Stimulated activated CD8-positive, alpha-beta memory T cell treated with anti-CD3 and anti-CD28 coated beads, Interleukin-7, amount 100 ng/mL, for 48 hours (primary cell): ENCODE results near the gene METTL8.
A peak's percentile ranks its signal among the peaks of the same experiment; 100 is the strongest.

Experiments used
- DNase-seq, 2 donors: peaks; one replicate each; pipeline ENCODE4 v3.0.0-alpha.2; 2020; ENCODE audit warnings: low read depth in 1 of 2; ENCODE audit errors: extremely low read depth in 1 of 2

Gene METTL8

GRCh38 chr2:171347591-171348032 lies 86.2 kb downstream of the METTL8 start:
- DNase-seq, result no peak

GRCh38 chr2:171346723-171347557 lies 86.8 kb downstream of the METTL8 start:
- DNase-seq, result no peak

- no peak for DNase-seq
Observed at GRCh38 chr2:171345971-171346722, 87.6 kb downstream of the METTL8 start.

GRCh38 chr2:171344182-171344581 lies 89.6 kb downstream of the METTL8 start:
- no peak for DNase-seq

- no peak for DNase-seq
Observed at GRCh38 chr2:171342067-171342413, 91.8 kb downstream of the METTL8 start.

GRCh38 chr2:171341394-171342066 lies 92.3 kb downstream of the METTL8 start:
- no peak for DNase-seq

- DNase-seq, result no peak
Observed at GRCh38 chr2:171334946-171335345, 98.8 kb downstream of the METTL8 start.

- no peak for DNase-seq
Observed at GRCh38 chr2:171334171-171334570, 99.6 kb downstream of the METTL8 start.

GRCh38 chr2:171330155-171330956 lies 103.4 kb downstream of the METTL8 start:
- no peak for DNase-seq

- DNase-seq, result no peak
Observed at GRCh38 chr2:171327043-171327496, 106.7 kb downstream of the METTL8 start.

GRCh38 chr2:171325886-171326585 lies 107.8 kb downstream of the METTL8 start:
- no peak for DNase-seq

- DNase-seq, result no peak
Observed at GRCh38 chr2:171323971-171324528, 109.7 kb downstream of the METTL8 start.

- no peak for DNase-seq
Observed at GRCh38 chr2:171322928-171323327, 110.9 kb downstream of the METTL8 start.

GRCh38 chr2:171320731-171321130 lies 113.1 kb downstream of the METTL8 start:
- no peak for DNase-seq

- DNase-seq, result no peak
Observed at GRCh38 chr2:171320208-171320621, 113.6 kb downstream of the METTL8 start.

- peak; percentile 16 to 47 for DNase-seq
Observed at GRCh38 chr2:171319164-171319810, 114.5 kb downstream of the METTL8 start.

- no peak for DNase-seq
Observed at GRCh38 chr2:171318463-171318934, 115.3 kb downstream of the METTL8 start.

GRCh38 chr2:171317492-171318125 lies 116.2 kb downstream of the METTL8 start:
- DNase-seq, result no peak
